HG03196 (cell line): ENCODE measurements around the gene HHIPL2.
"Not testable (repeated sequence)": the region's sequence is repeated elsewhere in the genome, so short reads cannot be mapped to it uniquely, and the experiment has no call there.

Experiments used
- ATAC-seq: cut with Tn5 transposase; IDR thresholded peaks from one replicate; pipeline ENCODE4 v1.9.1; 2021; ENCODE audit not compliant: unreplicated experiment

The HHIPL2 gene

DNA sequence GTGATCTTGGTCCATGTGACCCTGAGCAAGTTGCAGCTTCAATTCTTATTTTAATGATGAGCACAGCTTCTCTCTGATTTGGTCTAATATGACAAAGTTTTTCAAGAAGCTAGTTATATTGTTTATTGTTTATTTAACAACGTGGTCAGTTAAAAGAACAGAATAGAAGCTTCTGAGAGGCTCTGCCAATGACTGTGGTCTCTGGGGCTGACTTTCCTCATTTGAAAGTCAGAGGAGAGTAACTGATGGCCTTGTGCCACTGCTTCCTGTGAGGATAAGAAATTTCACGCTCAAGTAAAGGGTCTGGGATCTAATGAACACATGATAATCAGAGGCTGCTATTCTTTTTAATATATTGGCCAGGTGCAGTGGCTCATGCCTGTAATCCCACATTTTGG is 7.3 kb downstream of the HHIPL2 start:
- ATAC-seq, result no peak

DNA sequence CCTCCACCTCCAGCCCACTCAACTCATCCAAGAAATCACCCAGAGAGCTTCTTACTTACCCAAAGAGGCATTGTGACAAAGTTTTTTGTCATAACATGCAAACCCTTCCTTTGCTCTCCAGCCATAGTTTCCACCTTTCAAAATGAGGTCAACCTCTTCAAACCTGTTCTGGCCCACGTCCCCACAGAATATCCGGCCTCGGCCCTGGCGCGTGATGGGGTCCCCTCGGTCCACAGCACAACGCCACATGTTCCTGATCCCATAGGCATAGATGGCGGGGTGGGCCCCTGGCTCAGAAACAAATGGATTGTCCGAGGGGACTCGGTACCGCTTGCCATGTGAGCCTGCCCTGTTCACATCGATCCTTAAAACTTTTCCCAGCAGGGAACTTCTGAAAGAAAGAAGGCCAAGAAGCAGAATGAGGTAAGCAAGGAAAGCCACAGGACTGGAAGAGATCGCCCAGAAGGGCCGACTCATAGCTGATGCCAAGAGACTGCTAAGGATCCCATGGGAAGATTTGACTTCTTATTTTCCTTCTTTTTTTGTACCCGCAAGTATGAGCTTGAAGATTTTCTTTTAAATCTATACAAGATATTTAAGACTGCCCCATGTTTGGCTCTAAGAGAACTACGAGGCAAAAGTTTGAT is 7.8 kb downstream of the HHIPL2 start:
- ATAC-seq, result no peak

DNA sequence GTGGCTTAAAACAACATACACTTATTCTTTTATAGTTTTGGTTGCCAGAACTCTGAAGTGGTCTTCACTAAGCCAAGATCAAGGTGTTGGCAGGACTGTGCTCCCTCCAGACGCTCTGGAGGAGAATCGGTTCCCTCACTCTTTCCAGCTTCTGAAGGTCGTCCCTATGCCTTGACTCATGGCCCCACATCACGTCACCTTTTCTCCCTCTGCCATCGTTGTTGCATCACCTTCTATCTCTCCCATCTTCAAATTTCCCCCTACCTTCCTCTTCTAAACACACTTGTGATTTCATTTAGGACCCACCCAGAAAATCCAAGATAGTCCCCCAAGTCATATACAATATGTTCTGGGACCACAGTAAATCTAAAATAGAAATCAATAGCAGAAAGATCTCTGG is 12.4 kb downstream of the HHIPL2 start:
- no peak for ATAC-seq

DNA sequence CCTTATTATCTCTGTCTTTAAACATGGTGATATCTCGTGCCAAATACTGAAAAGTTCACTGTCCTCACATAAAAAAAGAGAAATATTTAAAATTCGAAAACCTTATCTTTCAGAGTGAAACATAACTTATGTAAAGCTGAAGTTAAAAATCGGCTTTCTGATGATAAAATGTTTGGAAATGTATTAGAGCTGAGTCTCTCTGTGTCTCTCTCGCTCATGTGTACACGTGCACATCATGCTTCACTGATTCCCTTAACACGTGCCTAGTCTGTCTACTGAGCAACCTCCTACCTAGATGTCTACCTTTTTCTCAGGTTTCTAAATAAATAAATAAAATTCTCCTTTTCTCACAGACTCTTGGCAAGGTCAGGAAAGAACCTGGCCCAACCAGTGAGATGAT is 17.1 kb downstream of the HHIPL2 start:
- ATAC-seq, result no peak

DNA sequence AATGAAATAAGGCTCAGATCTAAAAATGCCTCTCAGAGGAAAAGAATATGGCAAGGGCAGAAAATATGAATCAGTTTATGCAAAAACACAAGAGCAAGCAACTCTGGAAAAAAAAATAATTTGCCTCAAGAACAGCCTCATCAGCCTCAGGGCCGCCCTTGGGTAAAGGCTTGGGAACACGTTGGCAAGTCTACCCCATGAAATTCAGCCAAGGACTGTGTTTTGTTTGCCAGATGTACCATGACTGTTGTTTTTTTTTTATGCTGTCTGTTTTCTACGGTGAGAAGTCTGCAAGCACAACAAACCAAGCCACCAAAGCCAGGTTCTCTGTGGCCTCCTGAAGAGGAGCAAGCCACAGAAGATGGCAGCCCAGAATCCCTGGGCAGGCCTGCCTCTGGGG is 18.0 kb downstream of the HHIPL2 start:
- ATAC-seq, result no peak

DNA sequence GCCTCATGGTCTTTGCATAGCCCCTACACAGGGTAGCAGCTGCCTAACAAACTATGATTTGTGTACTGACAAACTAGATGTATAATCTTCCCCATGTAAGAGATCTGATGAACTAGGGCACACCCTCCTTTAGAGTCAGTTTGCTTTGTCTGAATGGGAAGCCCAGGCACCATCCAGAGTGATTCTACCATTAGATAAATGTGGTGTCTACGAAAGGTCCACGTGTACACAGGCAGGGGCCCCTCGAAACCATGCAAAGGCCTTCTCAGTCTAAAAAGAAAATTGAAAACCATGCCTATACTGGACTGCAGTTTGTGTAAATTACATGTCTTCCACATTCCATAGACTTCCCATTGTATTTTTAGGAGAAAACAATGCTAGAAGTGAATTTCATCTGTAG is 18.7 kb downstream of the HHIPL2 start:
- no peak for ATAC-seq

DNA sequence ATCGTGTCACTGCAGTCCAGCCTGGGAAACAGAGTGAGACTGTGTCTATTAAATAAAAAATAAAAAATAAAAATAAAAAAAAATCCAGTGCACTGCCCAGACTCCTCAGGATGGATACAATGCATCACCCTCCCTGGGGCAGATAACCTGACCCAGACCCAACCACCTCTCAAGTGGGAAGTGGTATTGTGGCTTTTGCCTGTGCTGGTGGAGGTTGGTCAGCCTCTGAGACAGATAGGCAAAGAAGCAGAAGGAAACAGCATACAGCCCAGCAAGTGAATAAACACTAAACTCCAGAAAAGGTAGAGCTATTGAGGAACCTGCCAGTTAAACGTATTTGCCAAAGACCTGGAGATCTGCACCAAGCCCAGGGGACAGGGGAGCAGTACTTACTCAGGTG is 22.0 kb downstream of the HHIPL2 start:
- no peak for ATAC-seq

DNA sequence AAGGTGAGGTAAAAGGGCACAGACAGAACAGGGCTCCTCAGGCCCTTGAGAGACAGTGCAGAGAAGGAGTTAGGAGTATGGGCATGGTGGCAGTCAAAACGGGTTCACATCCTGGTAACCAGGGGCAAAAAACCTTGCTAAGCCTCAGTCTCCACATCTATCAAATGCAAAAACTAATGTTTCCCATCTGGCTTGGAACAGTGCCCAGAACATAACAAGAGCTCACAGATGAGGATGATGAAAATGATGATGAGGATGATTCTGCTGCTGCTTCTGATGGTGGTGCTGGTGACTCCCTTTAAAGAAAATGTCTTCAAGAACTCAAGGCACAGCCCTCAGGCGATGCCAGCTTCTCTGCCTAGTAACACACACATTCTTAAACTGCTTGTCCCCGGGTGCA is 24.1 kb downstream of the HHIPL2 start:
- ATAC-seq, result no peak

DNA sequence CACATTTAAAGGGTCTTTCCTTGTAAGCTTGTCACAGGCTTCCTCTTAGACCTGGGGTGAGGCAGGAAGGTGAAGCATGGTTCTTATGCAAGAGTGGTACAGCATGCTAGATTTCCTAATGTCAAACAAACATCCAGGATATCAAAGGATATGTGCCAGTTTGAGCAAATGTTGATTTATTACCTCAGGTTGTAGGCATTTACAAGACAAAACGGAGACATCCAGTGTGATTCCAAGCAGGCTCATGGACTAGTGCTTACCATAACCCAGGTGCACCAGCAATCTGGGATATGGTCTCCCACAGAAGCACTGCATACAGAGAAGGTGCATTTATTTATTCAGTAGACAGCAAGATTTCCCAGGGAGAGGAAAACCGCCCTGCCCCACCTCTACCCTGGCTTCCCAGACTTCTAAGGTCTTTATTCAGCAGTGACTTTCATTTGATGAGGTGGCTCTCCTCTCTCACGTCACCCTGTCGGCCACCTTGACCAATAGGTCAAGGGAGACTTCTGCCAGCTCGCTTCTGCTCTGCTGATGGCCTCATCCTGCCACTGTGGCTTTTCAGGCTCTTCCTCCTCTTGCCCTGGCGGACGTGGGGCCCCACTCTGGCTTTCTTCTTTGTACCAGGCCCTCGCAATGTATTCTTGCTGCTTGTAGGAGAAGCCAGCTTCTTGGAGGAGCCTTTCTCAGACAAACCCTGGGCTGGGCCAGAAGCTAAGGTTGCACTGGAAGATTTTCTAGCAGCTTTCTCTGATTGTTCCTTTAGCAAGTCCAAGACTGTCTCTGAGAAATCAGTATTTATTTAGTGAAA is 25.6 kb downstream of the HHIPL2 start:
- no peak for ATAC-seq

DNA sequence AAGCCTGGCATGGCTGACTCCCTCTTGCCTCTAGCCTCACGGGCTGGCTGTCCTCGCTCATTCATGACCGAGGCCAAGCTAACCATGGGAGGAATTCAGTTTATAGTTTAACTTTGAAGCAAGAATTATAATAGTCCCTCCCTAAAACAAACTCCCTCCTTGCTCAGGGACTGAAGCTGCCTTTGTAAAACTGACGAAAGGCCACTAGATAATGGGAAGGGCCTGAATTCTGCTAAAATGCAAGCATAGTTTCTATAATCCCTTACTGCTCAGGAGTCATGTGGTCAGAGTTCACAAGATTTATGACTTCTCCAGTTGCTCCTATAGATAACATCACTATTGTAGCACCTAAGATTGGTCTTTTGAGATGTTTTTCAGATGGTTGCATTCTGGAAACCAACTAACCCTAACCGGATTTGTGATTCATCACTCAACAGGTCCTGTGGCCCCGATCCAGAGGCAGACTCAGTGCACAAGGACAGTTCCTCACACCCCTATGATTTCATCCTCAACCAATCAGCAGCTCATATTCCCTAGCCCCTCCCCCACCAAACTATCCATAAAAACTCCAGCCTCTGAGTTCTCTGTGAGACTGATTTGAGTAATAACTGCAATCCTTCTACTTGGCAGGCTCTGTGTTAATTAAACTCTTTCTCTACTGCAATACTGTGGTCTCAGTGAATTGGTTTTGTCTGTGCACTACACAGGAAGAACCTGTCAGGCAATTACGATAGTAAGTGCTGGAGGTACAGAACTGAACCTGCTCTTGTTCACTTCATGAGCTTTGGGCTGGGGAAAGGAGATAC is 26.4 kb downstream of the HHIPL2 start:
- ATAC-seq, result no peak

DNA sequence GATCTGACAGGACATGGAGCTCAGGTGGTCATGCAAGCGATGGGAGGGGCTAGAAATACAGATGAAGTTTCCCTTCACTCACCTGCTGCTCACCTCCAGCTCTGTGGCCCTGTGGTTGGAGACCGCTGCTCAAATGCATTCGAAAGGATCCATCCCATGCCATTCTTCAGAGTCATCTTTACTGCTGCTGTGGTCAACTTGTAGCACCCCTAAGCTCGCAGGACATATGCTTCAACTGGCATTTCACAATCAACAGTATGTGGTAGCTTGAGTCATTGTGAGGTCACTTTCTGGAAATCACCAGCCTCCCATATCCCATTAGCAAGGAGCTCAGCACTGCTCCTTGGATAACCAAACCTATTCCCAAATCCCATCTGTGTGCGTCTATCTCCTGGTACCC is 58.4 kb downstream of the HHIPL2 start:
- not testable (repeated sequence) for ATAC-seq

DNA sequence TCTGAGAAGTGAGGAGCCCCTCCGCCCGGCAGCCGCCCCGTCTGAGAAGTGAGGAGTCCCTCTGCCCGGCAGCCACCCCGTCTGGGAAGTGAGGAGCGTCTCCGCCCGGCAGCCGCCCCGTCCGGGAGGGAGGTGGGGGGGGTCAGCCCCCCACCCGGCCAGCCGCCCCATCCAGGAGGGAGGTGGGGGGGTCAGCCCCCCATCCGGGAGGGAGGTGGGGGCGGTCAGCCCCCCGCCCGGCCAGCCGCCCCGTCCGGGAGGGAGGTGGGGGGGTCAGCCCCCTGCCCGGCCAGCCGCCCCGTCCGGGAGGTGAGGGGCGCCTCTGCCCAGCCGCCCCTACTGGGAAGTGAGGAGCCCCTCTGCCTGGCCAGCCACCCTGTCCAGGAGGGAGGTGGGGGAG is 60.1 kb downstream of the HHIPL2 start:
- not testable (repeated sequence) for ATAC-seq

DNA sequence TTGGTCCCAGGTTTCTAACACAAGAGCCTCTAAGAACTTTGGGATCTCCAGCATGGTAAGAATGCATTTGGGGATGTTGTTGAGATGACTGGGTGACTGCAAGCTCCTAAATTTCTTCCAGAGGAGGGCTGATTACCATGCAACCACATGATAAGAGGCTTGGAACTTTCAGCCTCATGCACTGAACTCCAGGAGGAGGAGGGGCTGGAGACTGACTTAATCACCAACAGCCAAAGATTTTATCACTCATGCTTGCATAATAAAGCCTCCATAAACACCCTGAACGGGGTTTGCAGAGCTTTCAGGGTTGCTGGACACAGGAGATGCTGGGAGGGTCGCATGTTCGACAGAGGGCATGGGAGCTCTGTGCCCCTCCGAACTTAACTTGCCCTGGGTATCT is 63.9 kb downstream of the HHIPL2 start:
- ATAC-seq, result not testable (repeated sequence)

DNA sequence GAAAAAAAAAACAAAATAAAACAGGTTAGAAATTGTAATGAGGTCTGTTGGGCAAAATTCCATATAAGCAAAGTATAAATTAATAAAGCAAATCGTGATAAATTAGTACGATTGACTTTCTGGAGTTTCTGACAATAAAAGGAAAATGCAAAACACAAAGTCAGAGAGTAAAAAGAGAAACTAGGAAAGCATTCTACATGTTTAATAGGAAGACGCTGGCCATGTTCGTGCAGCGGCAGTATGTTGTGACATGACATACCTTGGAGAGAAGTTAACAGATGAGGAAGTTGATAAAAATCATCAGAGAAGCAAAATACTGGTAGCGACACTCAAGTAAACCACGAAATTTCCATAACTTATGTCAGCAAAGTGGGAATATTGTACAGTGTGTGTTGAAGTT is 68.3 kb downstream of the HHIPL2 start:
- ATAC-seq, result not testable (repeated sequence)

DNA sequence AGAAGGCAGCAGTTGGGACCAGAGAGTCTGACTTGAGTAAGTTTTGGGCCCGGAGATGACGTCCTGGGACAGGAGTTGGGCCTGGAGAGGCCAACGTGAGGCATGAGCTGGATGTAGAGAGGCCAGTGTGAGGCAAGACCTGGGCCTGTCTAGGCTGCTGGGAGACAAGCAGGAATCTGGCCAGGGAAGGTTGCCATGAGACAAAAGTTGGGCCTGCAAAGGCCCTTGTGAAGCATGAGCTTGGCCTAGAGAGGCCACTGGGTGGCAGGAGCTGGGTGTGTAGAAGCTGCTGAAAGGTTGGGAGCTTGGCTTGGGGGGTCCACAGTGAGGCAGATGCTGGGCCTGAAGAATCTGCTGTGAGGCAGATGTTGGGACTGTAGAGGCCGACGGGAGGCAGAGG is 71.5 kb downstream of the HHIPL2 start:
- not testable (repeated sequence) for ATAC-seq

DNA sequence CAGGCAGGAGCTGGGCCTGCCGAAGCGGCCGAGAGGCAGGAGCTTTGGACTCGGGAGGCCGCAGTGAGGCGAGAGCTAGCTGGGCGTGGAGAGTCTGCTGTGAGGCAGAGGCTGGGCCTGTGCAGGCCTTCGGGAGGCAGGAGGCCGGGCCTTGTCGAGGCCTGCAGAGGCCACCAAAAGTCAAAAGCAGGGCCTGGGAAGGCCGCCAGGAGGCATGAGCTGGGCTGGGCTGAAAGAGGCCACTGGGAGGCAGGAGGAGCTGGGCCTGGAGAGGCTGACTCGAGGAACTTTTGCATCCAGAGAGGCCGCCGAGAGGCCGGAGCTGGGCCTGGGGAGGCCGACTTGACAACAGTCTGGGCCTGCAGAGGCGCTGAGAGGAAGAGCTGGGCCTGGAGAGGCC is 74.2 kb downstream of the HHIPL2 start:
- ATAC-seq, result not testable (repeated sequence)

DNA sequence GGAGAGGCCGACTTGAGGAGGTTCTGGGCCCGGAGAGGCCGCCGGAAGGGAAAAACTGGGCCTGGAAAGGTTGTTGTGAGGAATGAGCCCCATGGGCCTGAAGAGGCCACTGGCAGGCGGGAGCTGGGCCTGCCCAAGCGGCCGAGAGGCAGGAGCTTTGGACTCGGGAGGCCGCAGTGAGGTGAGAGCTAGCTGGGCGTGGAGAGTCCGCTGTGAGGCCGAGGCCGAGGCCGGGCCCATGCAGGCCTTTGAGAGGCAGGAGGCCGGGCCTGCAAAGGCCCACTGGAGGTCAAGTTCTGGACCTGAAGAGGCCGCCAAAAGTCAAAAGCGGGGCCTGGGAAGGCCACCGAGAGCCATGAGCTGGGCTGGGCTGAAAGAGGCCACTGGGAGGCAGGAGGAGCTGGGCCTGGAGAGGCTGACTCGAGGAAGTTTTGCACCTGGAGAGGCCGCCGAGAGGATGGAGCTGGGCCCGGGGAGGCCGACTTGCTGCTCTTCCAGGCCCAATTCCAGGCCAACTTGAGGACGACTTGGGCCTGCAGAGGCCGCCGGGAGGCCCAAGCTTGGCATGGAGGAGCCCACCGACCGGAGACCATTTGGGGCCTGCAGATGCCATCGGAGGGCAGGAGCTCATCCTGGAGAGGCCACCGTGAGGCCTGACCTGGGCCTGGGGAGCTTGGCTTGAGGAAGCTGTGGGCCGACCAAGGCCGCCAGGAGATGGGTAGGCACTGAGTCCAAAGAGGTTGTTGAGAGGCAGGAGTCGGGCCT is 74.9 kb downstream of the HHIPL2 start:
- ATAC-seq, result not testable (repeated sequence)
